ENCODE data around the gene SPTLC1.

- TF ChIP-seq CTCF (IDR thresholded peaks at IDR 0.05) (no peak), POLR2A (IDR thresholded peaks at IDR 0.05) (no peak), POLR2AphosphoS5 (IDR thresholded peaks at IDR 0.05) (no peak), EP300 (IDR thresholded peaks at IDR 0.05) (no peak)
Observed at GRCh38 chr9:92048924-92049625, 66.1 kb downstream of the SPTLC1 start.
